K562 (cell line): ENCODE measurements around the gene GPR162. TPM values are rescaled to one million over a fixed set of nuclear protein-coding genes. Genes with fewer than 3 reads are reported as not detected.

Experiments
- CBX1 ChIP-seq: sonication (generic); IDR thresholded peaks from 2 replicates; pipeline ENCODE4 v1.6.1; 2016; ENCODE audit warnings: antibody characterized with exemption, low read depth, mild to moderate bottlenecking
- ERF ChIP-seq: fragments of 450-650 bp; formaldehyde crosslinking; IDR thresholded peaks from 2 replicates; pipeline ENCODE4 v1.4.0; 2020; ENCODE audit warnings: mild to moderate bottlenecking, mixed read lengths
- HDAC2 ChIP-seq: fragments of 450-650 bp; IDR thresholded peaks from 2 replicates; pipeline ENCODE4 v1.6.1; 2016; ENCODE audit warnings: mild to moderate bottlenecking
- JUNB ChIP-seq: fragments of 450-650 bp; formaldehyde crosslinking; conservative IDR thresholded peaks from 2 replicates; pipeline ENCODE4 v1.4.0; 2020; ENCODE audit warnings: mild to moderate bottlenecking
- KLF1 ChIP-seq: fragments of 450-650 bp; IDR thresholded peaks from 2 replicates; pipeline ENCODE4 v1.6.1; 2016; ENCODE audit warnings: missing genetic modification characterization, missing compliant biosample characterization
- MAFG ChIP-seq: fragments of 450-650 bp; conservative IDR thresholded peaks from 2 replicates; pipeline ENCODE4 v1.6.1; 2016; ENCODE audit warnings: missing genetic modification characterization, missing compliant biosample characterization
- PYGO2 ChIP-seq: fragments of 450-650 bp; IDR thresholded peaks from 2 replicates; pipeline ENCODE4 v1.6.1; 2016; ENCODE audit warnings: mild to moderate bottlenecking, missing genetic modification characterization, moderate library complexity, missing compliant biosample characterization
- RBM34 ChIP-seq: fragments of 200-400 bp; formaldehyde crosslinking; IDR thresholded peaks from 2 replicates; pipeline ENCODE4 v1.6.1; 2018; ENCODE audit warnings: low read length, borderline replicate concordance; ENCODE audit not compliant: insufficient read depth
- SMARCB1 ChIP-seq: IDR thresholded peaks from 2 replicates; pipeline ENCODE4 v1.6.1; 2011; ENCODE audit warnings: improper control_type of control experiment, low read depth; ENCODE audit not compliant: insufficient read length
- TFAM ChIP-seq: fragments of 250-450 bp; sonication (Bioruptor Pico); conservative IDR thresholded peaks from 2 replicates; pipeline ENCODE4 v1.5.0; 2021; ENCODE audit warnings: mild to moderate bottlenecking, moderate library complexity
- XRCC5 ChIP-seq: fragments of 200-400 bp; formaldehyde crosslinking; IDR thresholded peaks from 2 replicates; pipeline ENCODE4 v1.6.1; 2017; ENCODE audit warnings: low read depth, mild to moderate bottlenecking, low read length
- ZNF174 ChIP-seq: fragments of 250-450 bp; sonication (Bioruptor Pico); IDR thresholded peaks from 2 replicates; pipeline ENCODE4 v1.4.0; 2020; ENCODE audit warnings: mild to moderate bottlenecking
- ZNF23 ChIP-seq: fragments of 250-450 bp; sonication (Bioruptor Pico); IDR thresholded peaks from 2 replicates; pipeline ENCODE4 v1.4.0; 2020; ENCODE audit warnings: mild to moderate bottlenecking
- ZNF561 ChIP-seq: fragments of 450-650 bp; formaldehyde crosslinking; conservative IDR thresholded peaks from 2 replicates; pipeline ENCODE4 v1.4.0; 2020; ENCODE audit warnings: mild to moderate bottlenecking, moderate library complexity
- polyA plus RNA-seq, 8 experiments: library from polyadenylated mRNA; depleted of rRNA in 4 of 8; stranded (reverse) in 5 of 8; unstranded in 3 of 8; fragments of >200 nt; fragmentation: Nextera tagmentation in 2 of 8; fragmentation: Illumina TruSeq in 1 of 8; extraction: Ambion mirVana in 2 of 8; extraction: Trizol in 1 of 8; gene quantifications; 2 replicates each; pipeline versions ENCODE4 v1.2.1 to v1.2.3, GENCODE V29; 2011 to 2014; ENCODE audit warnings: inconsistent platforms in 1 of 8, missing spikeins in 1 of 8
- total RNA-seq, 7 experiments: library from RNA; depleted of rRNA in 6 of 7; stranded (reverse); fragments of >200 nt in 6 of 7; fragmentation: Illumina TruSeq in 2 of 7; extraction: Trizol in 2 of 7; gene quantifications; 2 replicates each; pipeline versions ENCODE4 v1.2.1 to v1.2.3, GENCODE V29; 2011 to 2021; ENCODE audit warnings: low replicate concordance in 1 of 7
- TF ChIP-seq, protein P1 (sequence below), 2 experiments: fragments of 450-650 bp; formaldehyde crosslinking in 1 of 2; IDR thresholded peaks; 2 replicates each; pipeline versions ENCODE4 v1.4.0 to v1.6.1; 2014 to 2020; ENCODE audit warnings: mild to moderate bottlenecking in 2 of 2, borderline replicate concordance in 1 of 2, low read depth in 1 of 2
- TF ChIP-seq, protein P2 (sequence below): IDR thresholded peaks from 2 replicates; pipeline ENCODE4 v1.6.1; 2011; ENCODE audit not compliant: insufficient read length; ENCODE audit errors: extremely low read depth

The GPR162 gene
- total and polyA plus RNA-seq, 9 of the 15 experiments (the other 6 are each of a cell fraction or from before 2014, with no cell fraction given) = 0.65 to 1.8 (median 1.1) TPM; not detected in 2

- TF ChIP-seq, protein P1, sequence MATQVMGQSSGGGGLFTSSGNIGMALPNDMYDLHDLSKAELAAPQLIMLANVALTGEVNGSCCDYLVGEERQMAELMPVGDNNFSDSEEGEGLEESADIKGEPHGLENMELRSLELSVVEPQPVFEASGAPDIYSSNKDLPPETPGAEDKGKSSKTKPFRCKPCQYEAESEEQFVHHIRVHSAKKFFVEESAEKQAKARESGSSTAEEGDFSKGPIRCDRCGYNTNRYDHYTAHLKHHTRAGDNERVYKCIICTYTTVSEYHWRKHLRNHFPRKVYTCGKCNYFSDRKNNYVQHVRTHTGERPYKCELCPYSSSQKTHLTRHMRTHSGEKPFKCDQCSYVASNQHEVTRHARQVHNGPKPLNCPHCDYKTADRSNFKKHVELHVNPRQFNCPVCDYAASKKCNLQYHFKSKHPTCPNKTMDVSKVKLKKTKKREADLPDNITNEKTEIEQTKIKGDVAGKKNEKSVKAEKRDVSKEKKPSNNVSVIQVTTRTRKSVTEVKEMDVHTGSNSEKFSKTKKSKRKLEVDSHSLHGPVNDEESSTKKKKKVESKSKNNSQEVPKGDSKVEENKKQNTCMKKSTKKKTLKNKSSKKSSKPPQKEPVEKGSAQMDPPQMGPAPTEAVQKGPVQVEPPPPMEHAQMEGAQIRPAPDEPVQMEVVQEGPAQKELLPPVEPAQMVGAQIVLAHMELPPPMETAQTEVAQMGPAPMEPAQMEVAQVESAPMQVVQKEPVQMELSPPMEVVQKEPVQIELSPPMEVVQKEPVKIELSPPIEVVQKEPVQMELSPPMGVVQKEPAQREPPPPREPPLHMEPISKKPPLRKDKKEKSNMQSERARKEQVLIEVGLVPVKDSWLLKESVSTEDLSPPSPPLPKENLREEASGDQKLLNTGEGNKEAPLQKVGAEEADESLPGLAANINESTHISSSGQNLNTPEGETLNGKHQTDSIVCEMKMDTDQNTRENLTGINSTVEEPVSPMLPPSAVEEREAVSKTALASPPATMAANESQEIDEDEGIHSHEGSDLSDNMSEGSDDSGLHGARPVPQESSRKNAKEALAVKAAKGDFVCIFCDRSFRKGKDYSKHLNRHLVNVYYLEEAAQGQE (IDR thresholded peaks at IDR 0.05; ENCODE audit: borderline replicate concordance) = peak; percentile 94
- TF ChIP-seq, protein P1 (CRISPR knock-in tag; IDR thresholded peaks at IDR 0.05; ENCODE audit: low read depth) = no peak
- TF ChIP-seq MAFG (no peak), PYGO2 (tag) (no peak), SMARCB1 (no peak), ZNF174 (no peak), XRCC5 (no peak), CBX1 (no peak), HDAC2 (0 out of 2 replicates have a peak, but pooled peaks have one; percentile 61), KLF1 (no peak), ZNF23 (CRISPR knock-in tag) (no peak), ERF (no peak), RBM34 (no peak), JUNB (no peak), TFAM (CRISPR knock-in tag) (no peak), ZNF561 (no peak)
- TF ChIP-seq, protein P2, sequence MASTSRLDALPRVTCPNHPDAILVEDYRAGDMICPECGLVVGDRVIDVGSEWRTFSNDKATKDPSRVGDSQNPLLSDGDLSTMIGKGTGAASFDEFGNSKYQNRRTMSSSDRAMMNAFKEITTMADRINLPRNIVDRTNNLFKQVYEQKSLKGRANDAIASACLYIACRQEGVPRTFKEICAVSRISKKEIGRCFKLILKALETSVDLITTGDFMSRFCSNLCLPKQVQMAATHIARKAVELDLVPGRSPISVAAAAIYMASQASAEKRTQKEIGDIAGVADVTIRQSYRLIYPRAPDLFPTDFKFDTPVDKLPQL = no peak
Observed at GRCh38 chr12:6778574-6779550, 42.8 kb upstream of the GPR162 start (continued).
